ENCODE measurements around the gene RRP8. TPM values are rescaled to one million over a fixed set of nuclear protein-coding genes. Genes with fewer than 3 reads are reported as not detected.

The RRP8 gene
- total and polyA plus RNA-seq, 2 donors (not counting 1 experiment from before 2014, with no cell fraction given): 8.6 to 29.4 TPM

DNA sequence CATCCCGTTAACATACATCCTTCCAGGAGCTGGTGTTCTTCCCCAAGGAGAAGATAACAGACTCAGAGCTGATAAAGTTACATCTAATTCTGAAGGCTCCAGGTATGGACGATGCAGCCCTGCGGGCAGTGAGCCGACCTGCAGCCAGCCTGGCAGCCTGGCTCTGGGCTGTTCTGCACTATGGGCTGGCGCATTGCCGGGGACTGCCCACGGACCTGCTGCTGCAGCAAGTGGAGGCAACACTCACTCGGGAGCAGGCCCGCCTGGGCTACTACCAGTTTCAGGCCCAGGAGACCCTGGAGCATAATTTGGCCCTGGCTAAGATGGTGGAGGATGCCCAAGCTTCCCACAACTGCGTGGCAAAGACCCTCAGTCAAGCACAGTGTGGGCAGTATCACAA is 39.7 kb downstream of the RRP8 start:
- Histone ChIP-seq H3K27me3 (replicated peaks in 1 of 4; ENCODE audit: control extremely low read depth in 1 of 4, control insufficient read depth in 3 of 4, insufficient read depth in 4 of 4, low read length in 3 of 4) (no peaks in the 10 kb centered on the region), H3K9me3 (ENCODE audit: control extremely low read depth in 1 of 3, control insufficient read depth in 2 of 3, insufficient read depth in 1 of 3, low read length in 2 of 3) (no peaks in the 10 kb centered on the region), H3K4me1 (ENCODE audit: control insufficient read depth in 2 of 2, insufficient read depth in 2 of 2, low read length in 2 of 2) (no peaks in the 10 kb centered on the region), H3K36me3 (replicated peaks in 1 of 2; ENCODE audit: control extremely low read depth in 1 of 2, control insufficient read depth in 1 of 2, extremely low read depth in 1 of 2, insufficient read depth in 2 of 2, low read length in 1 of 2) (peaks cover 0 to 2% of the 10 kb centered on the region in 2 experiments), H3K4me3 (ENCODE audit: control extremely low read depth in 1 of 5, extremely low read depth in 1 of 5, insufficient read depth in 1 of 5, low read depth in 2 of 5, low read length in 4 of 5) (no peak overlapping the region), H3K79me2 (ENCODE audit: control insufficient read depth, insufficient read depth, low read length) (no peaks in the 10 kb centered on the region), H3K4me2 (replicated peaks; ENCODE audit: low read depth, low read length, poor library complexity, severe bottlenecking) (no peak overlapping the region), H4K20me1 (ENCODE audit: control insufficient read depth, insufficient read depth, low read length, poor library complexity, severe bottlenecking) (no peaks in the 10 kb centered on the region), H3K27ac (ENCODE audit: low read length in 2 of 2) (no peak overlapping the region), H3K9ac (ENCODE audit: low read length) (no peak overlapping the region), H2AFZ (ENCODE audit: insufficient read depth, low read depth, low read length, poor library complexity, severe bottlenecking) (no peak overlapping the region)
- H3K4me3 Mint-ChIP-seq: no peak overlapping the region
- no peak for TF ChIP-seq EZH2 (IDR thresholded peaks at IDR 0.05; ENCODE audit: borderline replicate concordance, insufficient read depth, low read depth, low read length, poor library complexity, severe bottlenecking)
- no peak for TF ChIP-seq CTCF (IDR thresholded peaks at IDR 0.05)
- DNase-seq (no peak), ATAC-seq (ENCODE audit: low read depth) (no peak)
- no peak overlapping the region for H3K27ac Mint-ChIP-seq
- H3K4me1 Mint-ChIP-seq: no peaks in the 10 kb centered on the region
- intact Hi-C loops (cut with micrococcal nuclease): no loop called here
- ChIA-PET POLR2A (interaction anchor here (0.6 kb wide), 1 partner anchor 12 kb away, joined by 3 read pairs; no protein-coding TSS in a partner anchor), CTCF (interaction anchor here (0.6 kb wide), 1 partner anchor 33 kb away, joined by 3 read pairs; no protein-coding TSS in a partner anchor)
- H3K27me3 Mint-ChIP-seq: no peaks in the 10 kb centered on the region
- WGBS (ENCODE audit: insufficient coverage): 98% methylated on average over 10 of the region's 10 CpGs
- no peaks in the 10 kb centered on the region for H3K9me3 Mint-ChIP-seq (ENCODE audit: insufficient read depth)

- ChIA-PET POLR2A (interaction anchor here (0.6 kb wide), 1 partner anchor 12 kb away, joined by 3 read pairs; no protein-coding TSS in a partner anchor), CTCF (interaction anchor here (0.6 kb wide), 1 partner anchor 33 kb away, joined by 3 read pairs; no protein-coding TSS in a partner anchor)
- H3K36me3 ChIP-seq (replicated peaks in 1 of 2; ENCODE audit: control extremely low read depth in 1 of 2, control insufficient read depth in 1 of 2, extremely low read depth in 1 of 2, insufficient read depth in 2 of 2, low read length in 1 of 2): peaks cover 0 to 2% of the 10 kb centered on the region in 2 experiments
- H3K27ac ChIP-seq (ENCODE audit: low read length in 2 of 2): no peak overlapping the region
- DNase-seq (no peak), ATAC-seq (ENCODE audit: low read depth) (no peak)
- no peaks in the 10 kb centered on the region for H3K4me1 ChIP-seq (ENCODE audit: control insufficient read depth in 2 of 2, insufficient read depth in 2 of 2, low read length in 2 of 2)
- Mint-ChIP-seq H3K4me3 (no peak overlapping the region), H3K27ac (no peak overlapping the region), H3K9me3 (ENCODE audit: insufficient read depth) (no peaks in the 10 kb centered on the region), H3K27me3 (no peaks in the 10 kb centered on the region), H3K4me1 (no peaks in the 10 kb centered on the region)
- TF ChIP-seq CTCF (IDR thresholded peaks at IDR 0.05) (no peak), EZH2 (IDR thresholded peaks at IDR 0.05; ENCODE audit: borderline replicate concordance, insufficient read depth, low read depth, low read length, poor library complexity, severe bottlenecking) (no peak)
- intact Hi-C loops (cut with micrococcal nuclease): no loop called here
- WGBS (ENCODE audit: insufficient coverage): 93% methylated on average over 3 of the region's 4 CpGs
- no peak overlapping the region for H3K4me2 ChIP-seq (replicated peaks; ENCODE audit: low read depth, low read length, poor library complexity, severe bottlenecking)
- H3K79me2 ChIP-seq (ENCODE audit: control insufficient read depth, insufficient read depth, low read length): no peaks in the 10 kb centered on the region
- H3K4me3 ChIP-seq (ENCODE audit: control extremely low read depth in 1 of 5, extremely low read depth in 1 of 5, insufficient read depth in 1 of 5, low read depth in 2 of 5, low read length in 4 of 5): no peak overlapping the region
- no peaks in the 10 kb centered on the region for H4K20me1 ChIP-seq (ENCODE audit: control insufficient read depth, insufficient read depth, low read length, poor library complexity, severe bottlenecking)
- H3K9me3 ChIP-seq (ENCODE audit: control extremely low read depth in 1 of 3, control insufficient read depth in 2 of 3, insufficient read depth in 1 of 3, low read length in 2 of 3): no peaks in the 10 kb centered on the region
- no peaks in the 10 kb centered on the region for H3K27me3 ChIP-seq (replicated peaks in 1 of 4; ENCODE audit: control extremely low read depth in 1 of 4, control insufficient read depth in 3 of 4, insufficient read depth in 4 of 4, low read length in 3 of 4)
- no peak overlapping the region for H3K9ac ChIP-seq (ENCODE audit: low read length)
- H2AFZ ChIP-seq (ENCODE audit: insufficient read depth, low read depth, low read length, poor library complexity, severe bottlenecking): no peak overlapping the region
These were observed 40.2 kb downstream of the RRP8 start for GRCh38 chr11:6563121-6563619.

Measured in B cell (primary cell).